GM21576 (cell line): ENCODE results near the gene GALNT10.

Experiments
- ATAC-seq: cut with Tn5 transposase; IDR thresholded peaks from one replicate; pipeline ENCODE4 v1.9.1; 2021; ENCODE audit warnings: mild to moderate bottlenecking, moderate library complexity; ENCODE audit not compliant: unreplicated experiment

Gene GALNT10

GRCh38 chr5:154287136-154287535 lies 96.6 kb downstream of the GALNT10 start:
- ATAC-seq, result no peak

GRCh38 chr5:154288145-154288544 lies 97.6 kb downstream of the GALNT10 start:
- ATAC-seq, result no peak

GRCh38 chr5:154291917-154292316 lies 101.4 kb downstream of the GALNT10 start:
- no peak for ATAC-seq

GRCh38 chr5:154293219-154293618 lies 102.7 kb downstream of the GALNT10 start:
- ATAC-seq, result no peak

- no peak for ATAC-seq
Observed at GRCh38 chr5:154295551-154295950, 105.0 kb downstream of the GALNT10 start.

GRCh38 chr5:154296525-154297159 lies 106.1 kb downstream of the GALNT10 start:
- ATAC-seq, result no peak

GRCh38 chr5:154298065-154298464 lies 107.5 kb downstream of the GALNT10 start:
- no peak for ATAC-seq

GRCh38 chr5:154300207-154300883 lies 109.8 kb downstream of the GALNT10 start:
- ATAC-seq, result no peak

GRCh38 chr5:154301726-154302125 lies 111.2 kb downstream of the GALNT10 start:
- no peak for ATAC-seq

- ATAC-seq, result no peak
Observed at GRCh38 chr5:154302161-154302560, 111.6 kb downstream of the GALNT10 start.

GRCh38 chr5:154303133-154303532 lies 112.6 kb downstream of the GALNT10 start:
- no peak for ATAC-seq

- no peak for ATAC-seq
Observed at GRCh38 chr5:154308443-154309370, 118.2 kb downstream of the GALNT10 start.

GRCh38 chr5:154309371-154309745 lies 118.8 kb downstream of the GALNT10 start:
- ATAC-seq, result no peak

- no peak for ATAC-seq
Observed at GRCh38 chr5:154309805-154310204, 119.3 kb downstream of the GALNT10 start.

GRCh38 chr5:154311362-154311761 lies 120.8 kb downstream of the GALNT10 start:
- ATAC-seq, result peak; percentile 57

- ATAC-seq, result no peak
Observed at GRCh38 chr5:154312000-154312399, 121.5 kb downstream of the GALNT10 start.

GRCh38 chr5:154312576-154312975 lies 122.0 kb downstream of the GALNT10 start:
- no peak for ATAC-seq

- ATAC-seq, result no peak
Observed at GRCh38 chr5:154313360-154314017, 123.0 kb downstream of the GALNT10 start.

- no peak for ATAC-seq
Observed at GRCh38 chr5:154315196-154315595, 124.7 kb downstream of the GALNT10 start.

- no peak for ATAC-seq
Observed at GRCh38 chr5:154315756-154316155, 125.2 kb downstream of the GALNT10 start.
